GM19193 (cell line): Measurements from ENCODE around the gene CD36.

ENCODE experiments used
- POLR2A ChIP-seq: IDR thresholded peaks from 4 replicates; pipeline ENCODE4 v1.6.1; 2011; ENCODE audit not compliant: insufficient read depth, insufficient read length; ENCODE audit errors: extremely low read depth

The CD36 gene

DNA sequence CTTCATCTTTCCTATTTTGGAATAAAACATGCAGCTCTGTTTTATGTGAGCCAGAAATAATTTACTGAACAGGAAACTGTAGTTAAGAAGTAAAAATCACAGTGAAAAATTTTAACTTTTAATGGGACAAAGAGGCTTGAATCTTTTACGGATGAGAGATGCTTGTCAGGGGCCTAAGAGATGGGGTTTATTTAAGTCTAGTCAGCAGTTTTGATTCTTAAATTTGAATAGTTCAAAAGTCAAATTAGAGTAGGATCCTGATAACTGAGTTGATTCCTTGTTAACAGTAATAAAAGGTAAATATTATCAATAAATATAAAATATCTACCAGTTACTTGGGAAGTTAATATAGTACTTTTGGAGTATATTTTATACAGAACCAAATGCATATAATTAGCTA is 24.9 kb upstream of the CD36 start:
- no peak for TF ChIP-seq POLR2A

DNA sequence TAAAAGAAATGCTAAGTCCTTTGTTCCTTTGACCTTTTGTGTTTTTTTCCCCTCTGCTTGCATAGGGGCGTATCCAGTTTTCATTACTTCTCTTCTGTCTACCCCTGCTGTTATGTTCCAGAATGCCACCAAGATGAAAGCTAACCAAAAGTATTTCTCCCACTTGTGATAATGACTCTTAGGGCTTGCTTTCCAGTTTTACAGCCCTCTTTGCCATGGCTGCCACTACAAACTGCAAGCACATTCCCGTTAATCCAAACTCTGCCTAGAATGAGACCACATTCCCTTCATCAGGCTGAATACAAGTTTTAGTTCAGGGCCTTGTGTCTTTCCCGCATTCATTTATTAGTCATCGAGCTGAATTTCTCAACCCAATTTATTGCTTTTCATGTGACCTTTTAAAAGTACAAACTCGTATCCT is 23.6 kb upstream of the CD36 start:
- no peak for TF ChIP-seq POLR2A

DNA sequence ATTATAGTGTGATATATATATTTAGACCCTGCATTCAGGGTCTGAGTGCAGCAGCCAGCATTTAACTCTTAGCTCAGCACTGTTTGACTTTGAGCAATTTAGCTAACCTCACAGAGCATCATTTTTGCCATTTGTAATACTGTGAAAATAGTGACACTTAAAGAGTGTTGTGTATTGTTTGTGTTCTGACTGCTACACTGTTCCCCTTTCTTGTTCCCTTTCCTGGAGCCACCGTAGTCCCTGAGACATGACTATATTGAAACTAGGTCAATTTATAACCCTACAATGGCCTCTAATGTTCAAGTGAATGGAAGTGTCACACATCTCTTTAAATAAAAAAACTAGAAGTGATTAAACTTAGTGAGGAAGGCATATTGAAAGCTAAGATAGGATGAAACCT is 20.3 kb upstream of the CD36 start:
- TF ChIP-seq POLR2A, result no peak

DNA sequence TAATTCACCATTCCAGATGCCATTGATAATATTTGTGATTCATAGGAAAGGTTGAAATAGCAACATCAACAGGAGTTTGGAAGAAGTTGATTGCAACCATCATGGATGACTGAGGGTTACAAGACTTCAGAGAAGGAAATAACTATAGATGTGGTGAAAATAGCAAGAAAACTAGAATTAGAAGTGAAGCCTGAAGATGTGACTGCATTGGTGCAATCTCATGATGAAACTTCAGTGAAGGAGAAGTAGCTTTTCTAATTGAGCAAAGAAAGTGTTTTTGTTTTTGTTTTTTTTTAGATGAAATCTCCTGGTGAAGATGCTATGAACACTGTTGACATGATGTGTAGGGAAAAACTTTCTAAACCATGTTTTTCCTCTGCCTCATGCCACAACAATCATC is 18.7 kb upstream of the CD36 start:
- no peak for TF ChIP-seq POLR2A

DNA sequence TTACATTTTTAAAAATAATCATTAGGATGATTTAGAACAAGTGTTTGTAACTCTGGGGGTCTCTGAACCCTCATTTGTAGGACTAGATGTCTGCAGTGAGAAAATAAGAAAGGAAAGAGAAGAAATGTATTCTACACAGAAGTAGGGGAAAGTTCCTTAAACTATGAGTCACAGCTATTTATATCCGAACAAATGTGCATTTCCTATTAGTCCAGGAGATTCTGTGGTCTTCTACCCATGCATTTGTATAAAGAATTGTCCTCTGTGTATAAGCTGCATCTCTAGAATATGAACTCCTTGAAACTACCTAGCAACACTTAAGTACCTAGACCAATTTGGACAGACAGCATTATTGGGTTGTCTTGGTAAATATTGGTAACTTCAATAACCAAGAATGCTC is 15.9 kb upstream of the CD36 start:
- TF ChIP-seq POLR2A, result no peak

DNA sequence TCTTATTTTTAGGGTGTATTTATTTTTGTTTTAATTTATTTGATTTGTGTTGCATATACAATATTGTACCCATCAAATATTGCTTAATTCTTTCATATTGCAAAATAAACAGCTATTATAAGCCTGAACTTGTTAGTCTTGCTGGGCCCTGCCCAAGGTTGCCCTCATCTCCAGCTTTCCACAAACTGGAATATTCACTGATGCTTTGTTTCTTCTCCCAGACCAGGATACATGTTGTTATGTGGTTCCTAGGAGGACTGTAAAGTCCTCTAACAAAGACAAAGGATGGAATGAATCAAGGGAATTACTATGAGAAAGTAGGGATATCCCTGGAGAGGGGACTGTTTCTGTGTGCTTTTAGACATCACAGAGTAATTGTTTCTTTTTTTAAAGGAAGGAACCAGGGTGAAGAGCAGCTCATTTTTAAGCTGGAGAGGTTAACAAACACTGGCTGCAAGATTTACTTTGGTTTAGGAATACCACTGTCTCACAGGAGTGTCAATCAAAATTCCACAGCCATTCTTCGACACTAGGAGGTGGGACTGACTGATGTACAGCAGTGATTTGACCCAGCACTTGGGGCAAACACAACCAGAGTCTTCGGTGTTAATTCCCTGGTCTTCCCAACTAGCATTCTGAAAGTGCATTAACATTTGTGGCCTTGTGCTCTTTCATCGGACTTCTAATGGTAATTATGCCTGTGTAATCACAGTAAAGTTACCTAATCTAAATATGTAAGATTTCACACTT is 14.8 kb upstream of the CD36 start:
- TF ChIP-seq POLR2A, result no peak

DNA sequence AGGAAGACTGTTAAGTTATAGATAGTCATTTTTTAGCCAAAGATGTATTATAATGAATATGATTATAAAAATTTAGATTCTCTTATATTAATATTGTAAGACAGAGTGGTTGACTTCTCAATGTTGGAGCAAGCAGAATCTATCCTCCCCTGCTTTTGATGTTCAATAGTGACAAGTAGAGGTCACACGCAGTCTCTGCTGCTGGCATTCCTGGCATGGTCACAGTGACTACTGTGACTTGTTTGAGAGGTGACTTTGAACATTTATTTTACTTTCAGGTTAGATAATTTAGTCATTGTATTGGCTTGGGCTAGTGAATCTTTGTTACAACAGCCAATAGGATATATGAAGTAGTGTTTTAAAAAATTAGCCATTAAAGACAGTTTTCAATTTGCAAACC is 13.7 kb upstream of the CD36 start:
- no peak for TF ChIP-seq POLR2A

DNA sequence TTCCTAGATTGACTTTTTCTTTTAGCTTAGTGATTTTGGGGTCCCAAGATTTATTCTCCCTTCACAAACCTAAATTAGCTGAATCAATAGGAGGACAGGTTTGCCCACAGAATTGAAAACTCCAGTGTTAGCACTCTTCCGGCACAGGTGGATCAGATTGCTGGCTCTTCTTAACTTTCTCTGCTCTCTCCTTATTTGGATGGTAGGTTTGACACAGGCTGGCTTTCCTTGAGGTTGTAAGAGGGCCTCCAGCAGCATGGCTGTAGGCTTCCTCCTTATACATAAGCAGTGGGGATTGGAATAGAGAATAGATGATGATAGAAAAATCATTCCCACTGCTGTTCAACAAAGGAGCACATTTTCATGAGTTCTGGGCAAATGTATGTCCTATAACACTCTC is 9.4 kb upstream of the CD36 start:
- no peak for TF ChIP-seq POLR2A

DNA sequence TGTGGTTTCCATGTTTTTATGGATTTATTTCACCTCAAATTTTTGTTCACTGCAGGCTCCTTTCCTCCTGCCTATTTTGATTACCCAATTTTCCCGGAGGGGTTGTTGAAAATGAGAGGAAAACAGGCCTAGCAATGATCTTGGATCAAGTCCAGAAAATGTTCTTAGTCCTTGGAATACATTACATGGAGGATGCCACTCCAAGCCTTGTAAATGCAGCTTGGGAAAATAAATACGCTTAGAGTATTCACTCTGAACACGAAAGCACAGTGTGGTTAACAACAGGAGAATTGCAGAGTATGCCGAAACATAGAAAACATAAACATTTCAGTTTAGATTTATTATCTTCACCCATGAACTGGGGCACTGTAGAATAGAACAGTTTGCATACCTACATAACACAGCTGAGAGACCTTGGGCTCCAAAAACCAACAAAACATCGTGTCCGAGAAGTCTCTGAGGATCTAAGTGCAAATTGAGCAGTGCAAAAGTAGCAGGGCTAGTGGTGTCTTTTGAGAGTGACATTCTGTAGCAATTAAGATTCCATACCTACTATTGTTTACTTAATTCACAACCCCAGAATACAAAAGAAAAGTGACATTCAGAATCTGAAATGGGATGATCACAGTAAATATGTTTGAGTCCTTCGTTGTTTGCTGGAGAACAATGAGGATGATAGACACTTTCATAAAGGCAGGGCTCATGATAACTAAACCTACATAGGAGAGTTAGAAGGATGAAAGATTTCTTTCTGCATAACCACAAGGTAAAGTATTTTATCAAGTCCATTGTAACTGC is 7.6 kb upstream of the CD36 start:
- TF ChIP-seq POLR2A, result no peak

DNA sequence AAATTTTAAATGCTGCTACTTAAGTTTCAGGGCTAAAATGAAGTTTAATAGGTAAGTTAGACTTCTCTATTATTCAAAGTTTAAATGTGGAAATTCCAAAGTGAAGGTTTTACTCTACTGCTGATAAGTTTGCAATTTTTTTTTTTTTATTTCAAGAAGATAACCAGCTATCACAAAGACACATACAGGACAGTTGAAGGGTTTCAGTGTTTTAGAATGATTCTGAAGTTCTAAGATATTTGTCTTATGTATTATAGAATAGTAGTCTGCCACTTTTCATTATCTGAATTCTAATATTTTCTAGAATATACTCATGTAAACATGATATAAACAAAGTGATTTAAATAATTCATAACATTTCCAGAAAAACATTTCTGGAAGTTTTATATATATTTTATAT is 7.0 kb upstream of the CD36 start:
- TF ChIP-seq POLR2A, result no peak

DNA sequence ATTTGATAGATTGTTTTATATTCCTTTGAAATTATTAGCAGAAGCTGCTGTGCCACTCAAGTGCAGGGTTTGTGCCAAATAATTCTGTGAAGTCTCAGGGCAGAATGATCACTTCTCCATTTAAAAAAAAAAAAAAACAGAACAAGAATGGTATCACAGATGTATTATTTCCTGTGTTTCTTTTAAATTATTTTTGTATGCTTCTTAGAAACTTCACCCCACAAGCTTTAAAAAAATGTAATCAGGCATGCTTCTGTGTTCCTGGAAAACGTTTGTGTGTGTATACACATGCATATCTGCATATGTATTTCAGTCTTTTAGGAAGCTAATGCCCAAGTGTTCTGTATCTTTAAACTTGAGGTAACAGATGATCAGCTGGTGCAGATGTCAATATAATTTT is 6.3 kb upstream of the CD36 start:
- TF ChIP-seq POLR2A, result no peak

DNA sequence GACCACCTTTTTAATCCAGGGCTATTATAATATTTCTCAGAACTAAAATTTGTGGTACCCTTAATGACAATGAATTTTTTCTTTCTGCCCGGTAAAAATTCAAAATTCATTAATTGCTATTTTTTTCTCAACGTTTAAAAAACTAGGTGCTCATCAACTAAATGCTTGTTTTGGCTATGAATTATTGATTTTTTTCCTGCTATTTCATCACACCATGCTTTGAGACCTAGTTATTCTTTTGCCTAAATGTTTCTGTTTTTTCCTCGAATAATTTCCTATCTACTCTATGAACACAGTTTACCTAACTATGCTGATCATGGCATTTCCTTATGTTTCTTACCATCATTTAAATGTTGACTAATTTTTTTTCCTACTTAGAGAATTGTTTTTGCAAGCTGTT is 5.6 kb upstream of the CD36 start:
- no peak for TF ChIP-seq POLR2A

DNA sequence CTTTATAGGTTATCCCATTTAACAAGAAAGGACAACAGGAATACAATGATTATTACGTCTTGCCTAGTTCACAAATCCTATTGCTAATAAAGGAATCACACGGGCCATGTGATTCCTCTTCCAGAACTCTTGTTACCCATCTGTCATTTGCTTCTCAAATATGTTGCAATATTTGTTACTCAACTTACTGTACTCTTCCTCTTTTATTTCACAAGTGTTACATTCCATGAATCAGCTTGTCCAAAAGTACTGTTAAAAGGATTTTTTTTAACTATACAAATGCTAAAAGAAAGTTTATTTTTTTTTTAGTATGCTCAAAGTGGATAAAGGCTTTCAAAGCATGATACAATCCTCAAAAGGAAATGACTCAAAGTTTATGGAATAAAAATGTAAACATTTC is 3.9 kb upstream of the CD36 start:
- no peak for TF ChIP-seq POLR2A

DNA sequence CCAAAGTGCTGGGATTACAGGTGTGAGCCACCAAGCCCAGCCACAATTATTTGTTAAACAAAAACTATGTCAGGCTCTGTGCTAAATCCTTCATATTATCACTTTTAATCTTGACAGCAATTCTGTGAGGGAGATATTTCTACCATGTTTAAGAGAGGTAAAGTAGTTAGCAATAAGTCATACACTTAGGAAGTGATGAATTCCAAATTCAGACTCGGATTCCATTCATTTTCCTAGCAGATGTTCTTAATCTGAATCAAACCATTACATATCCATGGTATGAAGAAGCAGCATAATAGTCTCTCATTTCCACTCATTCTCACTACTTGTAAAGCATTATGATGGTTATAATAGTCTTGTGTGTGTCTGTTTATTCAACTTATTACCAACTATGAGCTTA is 2.9 kb upstream of the CD36 start:
- no peak for TF ChIP-seq POLR2A

DNA sequence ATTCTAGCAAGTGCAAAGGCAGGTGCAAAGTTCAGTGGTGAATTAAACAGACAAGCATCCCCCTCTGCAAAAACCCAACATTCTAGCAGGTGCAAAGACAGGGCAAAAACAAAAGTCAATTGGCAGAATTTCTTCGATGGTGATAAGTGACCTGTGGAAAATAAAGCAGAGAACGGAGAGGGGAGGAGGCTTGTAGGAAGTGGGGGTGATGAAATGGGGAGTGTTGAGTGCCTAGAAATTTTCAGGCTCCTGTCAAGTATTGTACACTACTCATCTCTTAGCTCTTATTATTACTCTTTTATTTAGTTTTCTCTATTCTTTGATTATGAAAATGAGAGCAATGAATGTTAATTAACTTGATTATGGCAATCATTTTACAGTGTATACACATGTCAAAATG is 2.4 kb upstream of the CD36 start:
- no peak for TF ChIP-seq POLR2A

DNA sequence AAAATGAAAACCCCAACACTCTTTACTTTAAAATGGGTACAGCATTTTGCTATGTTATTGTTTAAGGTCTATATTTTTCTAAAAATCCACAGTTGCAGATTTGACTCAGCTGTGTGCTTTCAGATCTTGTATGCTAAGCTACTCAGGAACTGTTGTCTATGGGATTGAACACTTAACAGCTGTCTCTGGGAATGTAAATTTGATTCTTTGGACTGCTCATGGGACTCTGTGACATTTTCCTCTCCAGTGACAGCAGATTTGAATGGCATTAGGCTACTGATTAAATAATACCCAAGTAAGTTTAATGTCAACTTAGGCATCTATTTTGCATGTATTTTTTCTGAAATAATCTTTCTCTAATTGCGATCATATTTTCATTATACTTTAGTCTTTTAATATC is 1.7 kb upstream of the CD36 start:
- TF ChIP-seq POLR2A, result no peak
